DOHH2 (cell line): Measurements from ENCODE around the gene GJD3.

Experiments used
- H3F3A ChIP-seq: fragments of 200-600 bp; sonication (generic), shearing (Covaris generic); 2 replicates; pipeline ENCODE4 v1.6.0; 2016; ENCODE audit warnings: antibody characterized with exemption, mild to moderate bottlenecking; ENCODE audit not compliant: control insufficient read depth, insufficient read depth
- H3K27ac ChIP-seq: fragments of 200-600 bp; sonication (generic); 2 replicates; pipeline ENCODE4 v1.5.1; 2014; ENCODE audit warnings: low read depth, mild to moderate bottlenecking, low read length, moderate library complexity
- H3K27me3 ChIP-seq: fragments of 200-600 bp; sonication (generic); 2 replicates; pipeline ENCODE4 v1.6.1; 2014; ENCODE audit warnings: mild to moderate bottlenecking, low read length, mixed read lengths; ENCODE audit not compliant: control insufficient read depth
- H3K36me3 ChIP-seq: fragments of 200-600 bp; sonication (generic); 2 replicates; pipeline ENCODE4 v1.6.1; 2014; ENCODE audit warnings: mild to moderate bottlenecking, low read length, moderate library complexity, mixed read lengths; ENCODE audit not compliant: control insufficient read depth
- H3K4me1 ChIP-seq: fragments of 200-600 bp; sonication (generic); 2 replicates; pipeline ENCODE4 v1.6.1; 2014; ENCODE audit warnings: mild to moderate bottlenecking, low read length, mixed read lengths; ENCODE audit not compliant: control insufficient read depth
- H3K4me2 ChIP-seq: fragments of 200-600 bp; sonication (generic); 2 replicates; pipeline ENCODE4 v1.6.0; 2014; ENCODE audit warnings: mild to moderate bottlenecking, low read length, moderate library complexity
- H3K4me3 ChIP-seq: fragments of 200-600 bp; sonication (generic); 2 replicates; pipeline ENCODE4 v1.5.1; 2014; ENCODE audit warnings: mild to moderate bottlenecking, low read length, mixed read lengths
- H3K79me2 ChIP-seq: fragments of 200-600 bp; sonication (generic); 2 replicates; pipeline ENCODE4 v1.6.1; 2014; ENCODE audit warnings: mild to moderate bottlenecking, low read length, mixed read lengths; ENCODE audit not compliant: control insufficient read depth
- H3K9me2 ChIP-seq: fragments of 200-600 bp; sonication (generic); replicated peaks from 2 replicates; pipeline ENCODE4 v1.6.1; 2014; ENCODE audit warnings: mild to moderate bottlenecking, low read length, mixed read lengths; ENCODE audit not compliant: control insufficient read depth
- H3K9me3 ChIP-seq: fragments of 200-600 bp; sonication (generic); 2 replicates; pipeline ENCODE4 v1.6.1; 2014; ENCODE audit warnings: antibody characterized with exemption, low read length, mixed read lengths; ENCODE audit not compliant: control insufficient read depth, insufficient read depth
- H4K20me1 ChIP-seq: fragments of 200-600 bp; sonication (generic); 2 replicates; pipeline ENCODE4 v1.6.0; 2014; ENCODE audit warnings: low read depth, mild to moderate bottlenecking, antibody characterized with exemption, low read length, moderate library complexity; ENCODE audit not compliant: control insufficient read depth, insufficient read depth
- EZH2phosphoT487 ChIP-seq: fragments of 200-600 bp; sonication (generic); IDR thresholded peaks from 2 replicates; pipeline ENCODE4 v1.6.1; 2017; ENCODE audit warnings: borderline replicate concordance, mild to moderate bottlenecking, antibody characterized with exemption, low read length, moderate library complexity, mixed read lengths
- TF ChIP-seq, protein P1 (sequence below): fragments of 200-600 bp; sonication (generic); IDR thresholded peaks from one replicate; pipeline ENCODE4 v1.5.1; 2014; ENCODE audit warnings: antibody characterized with exemption, mild to moderate bottlenecking, low read depth, low read length; ENCODE audit not compliant: poor library complexity, severe bottlenecking

Gene GJD3

DNA sequence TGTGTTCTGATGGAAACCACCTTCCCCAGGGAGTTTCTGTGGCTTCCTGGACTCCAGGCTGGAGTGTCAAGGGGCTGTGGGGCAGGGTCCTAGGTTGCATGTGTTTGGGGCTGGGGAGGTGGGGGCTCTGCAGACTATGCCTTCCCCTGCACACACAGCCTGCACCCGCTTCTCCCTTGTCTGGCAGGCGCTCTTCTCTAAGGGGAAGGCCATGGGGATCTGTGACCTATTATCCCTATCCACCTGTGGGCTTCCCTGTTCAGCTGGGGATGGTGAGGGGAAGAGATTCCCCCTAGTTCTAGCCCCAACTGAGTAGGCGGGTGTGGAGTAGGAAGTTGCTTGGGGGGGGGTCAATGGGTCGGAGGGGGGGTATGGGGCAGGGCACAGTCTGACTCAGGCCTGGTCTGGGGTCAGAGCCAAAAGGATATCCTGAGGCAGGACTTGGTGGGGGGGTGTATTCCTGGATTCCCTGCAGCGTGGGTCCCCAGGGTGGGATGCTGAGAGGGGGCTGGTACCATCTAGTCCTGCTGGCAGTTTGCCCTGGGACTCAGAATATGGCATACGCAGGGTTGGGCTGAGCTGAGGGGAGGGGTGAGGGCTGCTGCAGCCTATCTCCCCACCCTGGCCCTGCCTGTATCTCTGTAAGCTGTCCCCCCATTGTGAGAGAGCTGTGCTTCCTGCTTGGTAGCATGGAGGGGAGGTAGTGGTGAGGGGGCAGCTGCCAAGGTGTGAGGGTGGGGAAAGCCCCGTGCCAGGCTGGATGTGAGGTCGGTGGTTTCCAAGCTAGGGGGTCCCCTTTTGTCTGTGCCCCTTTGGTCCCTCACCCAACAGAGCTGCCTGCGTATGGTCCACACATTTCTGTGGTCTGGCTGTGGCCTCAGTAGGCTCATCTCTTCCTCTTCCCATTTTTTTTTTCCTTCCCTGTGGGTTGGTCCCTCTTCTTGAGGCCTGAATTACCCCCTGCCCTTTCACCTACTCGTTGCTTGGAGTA, 40.9 kb downstream of the GJD3 start:
- Histone ChIP-seq H3K4me1 (peaks cover 93% of the 10 kb centered on the region), H3K27me3 (no peaks in the 10 kb centered on the region), H3K4me2 (peak overlapping the region; percentile 80), H3K4me3 (peak overlapping the region; percentile 94), H3K36me3 (no peaks in the 10 kb centered on the region), H3F3A (no peaks in the 10 kb centered on the region), H3K27ac (peak overlapping the region; percentile 83), H3K9me3 (no peaks in the 10 kb centered on the region), H3K79me2 (peaks cover 93% of the 10 kb centered on the region), H3K9me2 (no peaks in the 10 kb centered on the region), H4K20me1 (peaks cover 38% of the 10 kb centered on the region)
- TF ChIP-seq EZH2phosphoT487 = no peak
- TF ChIP-seq, protein P1, sequence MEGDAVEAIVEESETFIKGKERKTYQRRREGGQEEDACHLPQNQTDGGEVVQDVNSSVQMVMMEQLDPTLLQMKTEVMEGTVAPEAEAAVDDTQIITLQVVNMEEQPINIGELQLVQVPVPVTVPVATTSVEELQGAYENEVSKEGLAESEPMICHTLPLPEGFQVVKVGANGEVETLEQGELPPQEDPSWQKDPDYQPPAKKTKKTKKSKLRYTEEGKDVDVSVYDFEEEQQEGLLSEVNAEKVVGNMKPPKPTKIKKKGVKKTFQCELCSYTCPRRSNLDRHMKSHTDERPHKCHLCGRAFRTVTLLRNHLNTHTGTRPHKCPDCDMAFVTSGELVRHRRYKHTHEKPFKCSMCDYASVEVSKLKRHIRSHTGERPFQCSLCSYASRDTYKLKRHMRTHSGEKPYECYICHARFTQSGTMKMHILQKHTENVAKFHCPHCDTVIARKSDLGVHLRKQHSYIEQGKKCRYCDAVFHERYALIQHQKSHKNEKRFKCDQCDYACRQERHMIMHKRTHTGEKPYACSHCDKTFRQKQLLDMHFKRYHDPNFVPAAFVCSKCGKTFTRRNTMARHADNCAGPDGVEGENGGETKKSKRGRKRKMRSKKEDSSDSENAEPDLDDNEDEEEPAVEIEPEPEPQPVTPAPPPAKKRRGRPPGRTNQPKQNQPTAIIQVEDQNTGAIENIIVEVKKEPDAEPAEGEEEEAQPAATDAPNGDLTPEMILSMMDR = no peak

DNA sequence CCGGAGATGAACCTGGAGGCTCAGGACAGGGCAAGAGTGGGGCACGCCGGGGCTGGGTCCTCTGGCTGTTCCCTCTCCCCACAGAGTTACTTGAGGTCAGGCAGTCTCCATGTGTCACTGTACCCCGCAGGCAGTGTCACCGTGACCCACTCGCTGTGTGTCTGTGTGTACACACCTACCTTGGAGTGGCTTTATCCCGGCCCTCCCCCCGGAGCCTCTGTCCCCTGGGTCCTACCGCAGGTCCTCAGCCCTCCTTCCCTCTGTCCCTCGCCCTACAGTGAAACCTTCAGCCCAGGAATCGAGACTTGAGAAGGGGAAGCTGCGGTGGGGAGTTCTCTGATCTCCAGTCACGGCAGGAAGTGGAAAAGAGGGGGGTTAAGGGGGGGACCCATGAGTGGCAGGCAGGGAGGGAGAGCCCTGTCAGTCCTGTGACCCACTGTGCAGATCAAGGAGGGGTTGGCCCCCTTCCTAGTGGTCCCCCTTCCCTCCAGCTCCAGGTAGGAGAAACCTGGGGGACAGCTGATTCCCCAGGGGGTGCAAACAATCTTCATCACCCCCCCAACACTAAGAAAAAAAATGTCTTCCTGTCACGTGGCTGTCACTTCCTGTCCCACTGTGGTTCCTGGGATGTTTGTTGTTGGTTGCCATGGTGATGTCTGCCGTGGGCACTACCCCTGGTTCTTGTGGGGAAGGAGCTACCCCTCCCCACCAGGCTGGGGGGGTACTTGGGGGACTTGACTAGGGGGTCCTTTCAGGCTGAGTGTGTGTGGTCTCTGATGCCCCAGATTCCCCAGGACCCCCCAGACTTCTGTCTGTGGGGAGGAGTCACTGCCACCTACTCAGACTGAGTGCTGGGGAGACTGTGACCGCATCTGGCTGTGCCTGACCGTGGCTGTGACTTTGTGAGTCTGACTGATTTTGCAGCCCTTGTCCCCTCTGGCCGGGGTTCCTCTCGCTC, 41.9 kb downstream of the GJD3 start:
- TF ChIP-seq, protein P1 = no peak
- TF ChIP-seq EZH2phosphoT487 = no peak
- no peaks in the 10 kb centered on the region for H3F3A ChIP-seq
- no peaks in the 10 kb centered on the region for H3K9me3 ChIP-seq
- H3K27ac ChIP-seq = peak overlapping the region; percentile 83
- H3K79me2 ChIP-seq = peaks cover 89% of the 10 kb centered on the region
- no peaks in the 10 kb centered on the region for H3K36me3 ChIP-seq
- H3K27me3 ChIP-seq = no peaks in the 10 kb centered on the region
- H3K4me2 ChIP-seq = peak overlapping the region; percentile 80
- no peaks in the 10 kb centered on the region for H3K9me2 ChIP-seq
- H3K4me3 ChIP-seq = peak overlapping the region; percentile 94
- peaks cover 31% of the 10 kb centered on the region for H4K20me1 ChIP-seq
- peaks cover 91% of the 10 kb centered on the region for H3K4me1 ChIP-seq

DNA sequence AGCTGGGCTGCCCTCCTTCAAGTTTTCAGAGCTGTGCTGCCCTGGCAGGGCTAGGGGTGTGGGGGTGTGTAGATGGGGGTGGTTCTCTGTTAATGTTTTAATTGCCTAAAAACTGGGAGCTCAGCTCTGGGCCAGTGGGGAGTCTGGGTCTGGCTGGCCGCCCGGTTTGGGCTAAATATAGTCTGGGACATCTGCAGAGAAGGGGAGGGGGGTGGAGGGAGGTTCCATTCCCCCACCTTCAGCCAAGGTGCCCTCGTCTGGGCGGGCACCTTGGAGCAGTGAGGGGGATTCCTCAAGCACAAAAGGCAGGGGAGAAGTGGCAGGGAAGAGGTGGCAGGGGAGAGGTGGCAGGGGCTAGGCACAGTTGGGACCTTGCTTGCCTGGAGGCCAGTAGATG, 42.6 kb downstream of the GJD3 start:
- peaks cover 24% of the 10 kb centered on the region for H4K20me1 ChIP-seq
- TF ChIP-seq, protein P1 = no peak
- TF ChIP-seq EZH2phosphoT487 = no peak
- H3K4me2 ChIP-seq = peak overlapping the region; percentile 80
- peak overlapping the region; percentile 94 for H3K4me3 ChIP-seq
- peak overlapping the region; percentile 83 for H3K27ac ChIP-seq
- H3K36me3 ChIP-seq = no peaks in the 10 kb centered on the region
- no peaks in the 10 kb centered on the region for H3K9me3 ChIP-seq
- no peaks in the 10 kb centered on the region for H3K27me3 ChIP-seq
- H3K9me2 ChIP-seq = no peaks in the 10 kb centered on the region
- H3K79me2 ChIP-seq = peaks cover 82% of the 10 kb centered on the region
- no peaks in the 10 kb centered on the region for H3F3A ChIP-seq
- H3K4me1 ChIP-seq = peaks cover 91% of the 10 kb centered on the region
